Measurements from ENCODE around the gene ZNG1A.
"Not testable (repeated sequence)": the region's sequence is repeated elsewhere in the genome, so short reads cannot be mapped to it uniquely, and the experiment has no call there.

Gene ZNG1A

DNA sequence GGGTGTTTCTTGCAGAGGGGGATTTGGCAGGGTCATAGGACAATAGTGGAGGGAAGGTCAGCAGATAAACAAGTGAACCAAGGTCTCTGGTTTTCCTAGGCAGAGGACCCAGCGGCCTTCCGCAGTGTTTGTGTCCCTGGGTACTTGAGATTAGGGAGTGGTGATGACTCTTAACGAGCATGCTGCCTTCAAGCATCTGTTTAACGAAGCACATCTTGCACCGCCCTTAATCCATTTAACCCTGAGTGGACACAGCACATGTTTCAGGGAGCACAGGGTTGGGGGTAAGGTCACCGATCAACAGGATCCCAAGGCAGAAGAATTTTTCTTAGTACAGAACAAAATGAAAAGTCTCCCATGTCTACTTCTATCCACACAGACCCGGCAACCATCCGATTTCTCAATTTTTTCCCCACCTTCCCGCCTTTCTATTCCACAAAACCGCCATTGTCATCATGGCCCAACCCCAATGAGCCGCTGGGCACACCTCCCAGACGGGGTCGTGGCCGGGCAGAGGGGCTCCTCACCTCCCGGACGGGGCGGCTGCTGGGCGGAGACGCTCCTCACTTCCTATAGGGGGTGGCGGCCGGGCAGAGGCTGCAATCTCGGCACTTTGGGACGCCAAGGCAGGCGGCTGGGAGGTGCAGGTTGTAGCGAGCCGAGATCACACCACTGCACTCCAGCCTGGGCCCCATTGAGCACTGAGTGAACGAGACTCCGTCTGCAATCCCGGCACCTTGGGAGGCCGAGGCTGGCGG is 95.7 kb downstream of the ZNG1A start:
- not testable (repeated sequence) for H3K36me3 Mint-ChIP-seq (ENCODE audit: insufficient read depth); H3K27me3 Mint-ChIP-seq; H3K9me3 Mint-ChIP-seq; ATAC-seq (replicated peaks; ENCODE audit: extremely low read depth, poor library complexity, severe bottlenecking); H3K27ac Mint-ChIP-seq (ENCODE audit: low read depth); DNase-seq (ENCODE audit: low spot score in 2 of 2); H3K4me3 Mint-ChIP-seq; H3K4me1 Mint-ChIP-seq

DNA sequence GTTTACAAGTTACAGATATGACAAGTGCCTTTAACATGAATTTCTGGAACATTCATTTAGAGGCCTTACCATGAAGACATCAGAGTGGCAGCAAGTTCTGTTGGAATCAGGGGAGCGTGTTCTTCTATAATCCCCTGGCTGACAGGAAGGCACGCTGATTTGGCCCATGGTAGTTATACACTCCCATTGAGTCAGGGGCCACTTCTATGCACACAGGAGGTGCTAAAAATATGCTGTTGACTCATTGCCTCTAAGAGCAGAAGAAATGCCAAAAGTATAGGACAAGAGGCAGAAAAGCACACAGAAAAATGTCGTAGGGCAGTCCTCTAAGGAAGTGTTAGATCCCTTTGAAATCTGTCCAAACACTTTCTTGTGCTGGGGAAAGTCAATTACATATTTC is 100.5 kb downstream of the ZNG1A start:
- H3K4me1 Mint-ChIP-seq; H3K9me3 Mint-ChIP-seq; ATAC-seq (replicated peaks; ENCODE audit: extremely low read depth, poor library complexity, severe bottlenecking); H3K27me3 Mint-ChIP-seq; H3K4me3 Mint-ChIP-seq; DNase-seq (ENCODE audit: low spot score in 2 of 2); H3K36me3 Mint-ChIP-seq (ENCODE audit: insufficient read depth); H3K27ac Mint-ChIP-seq (ENCODE audit: low read depth): not testable (repeated sequence)

DNA sequence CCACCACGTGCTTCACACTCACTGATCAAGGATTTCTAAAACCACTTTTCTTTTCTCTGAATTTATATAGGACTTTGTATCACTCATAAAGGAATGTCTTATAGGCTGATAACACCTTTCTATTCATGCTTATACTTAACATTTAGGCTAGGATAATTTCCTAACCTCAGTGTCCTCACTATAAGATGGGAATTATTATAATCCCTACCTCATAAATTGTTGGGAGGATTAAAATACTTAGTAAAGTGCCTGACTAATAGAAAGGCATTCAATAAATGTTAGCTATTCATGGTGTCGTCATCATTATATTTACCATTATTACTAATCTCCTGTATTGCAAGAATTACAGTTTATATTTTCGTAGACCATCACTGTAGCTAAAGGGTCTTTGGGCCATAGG is 102.5 kb downstream of the ZNG1A start:
- H3K36me3 Mint-ChIP-seq (ENCODE audit: insufficient read depth); H3K27ac Mint-ChIP-seq (ENCODE audit: low read depth): not testable (repeated sequence)

DNA sequence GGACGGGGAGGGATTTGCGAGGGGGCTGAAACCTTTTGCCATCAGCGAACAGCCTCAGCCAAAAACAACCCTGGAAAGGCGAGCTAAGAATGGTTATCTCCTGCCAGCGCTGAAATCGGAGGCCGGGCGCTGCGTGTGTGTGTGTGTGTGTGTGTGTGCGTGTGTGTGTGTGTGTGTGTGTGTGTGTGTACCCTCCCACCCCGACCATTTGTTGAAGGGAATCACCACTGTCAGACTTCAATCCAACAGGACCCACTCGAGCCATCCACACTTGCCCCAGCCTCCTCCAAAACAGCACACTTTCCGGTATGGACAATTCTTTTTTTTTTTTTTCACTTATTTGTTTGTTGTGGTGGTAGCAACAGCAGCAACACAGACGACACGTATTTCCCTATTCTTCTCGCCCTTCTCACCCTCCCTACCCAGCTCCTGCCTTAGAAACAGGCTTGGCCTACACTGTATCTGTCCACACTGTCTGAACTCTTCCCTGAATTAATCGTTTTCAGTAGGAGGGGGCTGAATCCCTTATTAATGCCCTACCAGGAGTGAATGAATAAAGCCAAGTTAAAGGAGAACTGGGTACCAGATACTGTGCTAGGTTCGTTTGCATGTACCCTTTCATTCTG is 104.8 kb downstream of the ZNG1A start:
- DNase-seq (ENCODE audit: low spot score in 2 of 2); H3K27ac Mint-ChIP-seq (ENCODE audit: low read depth); H3K36me3 Mint-ChIP-seq (ENCODE audit: insufficient read depth); H3K9me3 Mint-ChIP-seq; H3K4me1 Mint-ChIP-seq; ATAC-seq (replicated peaks; ENCODE audit: extremely low read depth, poor library complexity, severe bottlenecking): not testable (repeated sequence)
- H3K4me3 Mint-ChIP-seq: peak overlapping the region; percentile 69
- peaks cover 18% of the 10 kb centered on the region for H3K27me3 Mint-ChIP-seq

More for the DNA sequence above, 102.5 kb downstream of the ZNG1A start:
- not testable (repeated sequence) for DNase-seq (ENCODE audit: low spot score in 2 of 2); H3K4me1 Mint-ChIP-seq; ATAC-seq (replicated peaks; ENCODE audit: extremely low read depth, poor library complexity, severe bottlenecking); H3K4me3 Mint-ChIP-seq; H3K9me3 Mint-ChIP-seq
- H3K27me3 Mint-ChIP-seq: peaks cover 18% of the 10 kb centered on the region

DNA sequence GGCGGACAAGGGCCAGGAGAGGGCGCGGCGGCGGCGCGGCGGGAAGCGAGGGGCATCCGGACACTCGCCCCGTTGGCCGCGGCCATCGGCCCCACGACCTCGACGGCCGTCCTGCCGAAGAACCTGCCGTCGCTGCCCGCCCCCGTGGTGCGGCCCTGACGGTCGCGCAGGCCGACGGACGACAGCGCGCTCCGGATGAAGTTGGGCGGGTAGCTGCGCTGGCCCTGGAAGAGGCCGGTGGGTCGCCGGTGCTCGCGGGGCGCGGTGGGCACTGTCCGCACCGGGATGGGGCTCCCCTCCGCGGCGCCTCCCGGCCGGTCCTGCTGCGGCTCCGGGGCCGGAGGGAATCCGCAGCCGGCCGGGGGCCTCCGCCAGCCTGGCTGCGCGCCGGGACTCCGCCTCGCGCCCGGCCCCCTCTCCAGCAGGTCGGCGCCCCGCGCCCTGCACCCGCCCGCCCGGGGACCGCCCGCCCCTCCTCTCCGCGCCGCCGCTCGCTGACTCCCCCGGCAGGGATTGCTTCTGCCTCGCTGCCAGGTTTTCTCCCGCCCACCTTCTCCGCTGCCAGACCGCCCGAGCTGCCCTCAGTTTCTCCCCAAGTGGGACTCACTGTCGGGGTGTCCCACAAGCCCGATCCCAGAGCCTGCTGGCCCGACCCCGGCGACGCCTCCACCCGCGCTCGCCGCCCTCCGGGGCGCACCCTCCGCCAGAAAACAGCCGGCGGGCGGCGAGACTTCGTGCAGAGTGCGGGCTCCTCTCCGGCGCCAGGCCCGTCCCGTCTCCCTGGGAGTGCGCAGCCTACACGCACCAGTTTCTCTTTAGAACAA is 105.6 kb downstream of the ZNG1A start:
- H3K4me1 Mint-ChIP-seq; H3K36me3 Mint-ChIP-seq (ENCODE audit: insufficient read depth); H3K9me3 Mint-ChIP-seq; H3K27ac Mint-ChIP-seq (ENCODE audit: low read depth); DNase-seq (ENCODE audit: low spot score in 2 of 2): not testable (repeated sequence)
- peak overlapping the region; percentile 69 for H3K4me3 Mint-ChIP-seq
- peaks cover 18% of the 10 kb centered on the region for H3K27me3 Mint-ChIP-seq
- ATAC-seq (replicated peaks; ENCODE audit: extremely low read depth, poor library complexity, severe bottlenecking): peak; percentile 49
